Activated CD4-positive, alpha-beta T cell treated with anti-CD3 and anti-CD28 coated beads, Interleukin-2, amount 10 ng/mL, durations not matched to agents 24 days and 14 days (primary cell): ENCODE measurements around the gene SLC4A3. TPM values are rescaled to one million over a fixed set of nuclear protein-coding genes. Genes with fewer than 3 reads are reported as not detected.

Experiments
- DNase-seq: peaks from one replicate; pipeline ENCODE4 v3.0.0; 2022
- H3K27ac Mint-ChIP-seq: one replicate; pipeline ENCODE4 v1.8.0; 2022; ENCODE audit warnings: mild to moderate bottlenecking, mixed read lengths
- H3K27me3 Mint-ChIP-seq: one replicate; pipeline ENCODE4 v1.8.0; 2022; ENCODE audit warnings: mixed read lengths
- H3K36me3 Mint-ChIP-seq: one replicate; pipeline ENCODE4 v1.8.0; 2022; ENCODE audit warnings: low read depth, mild to moderate bottlenecking, mixed read lengths
- H3K4me1 Mint-ChIP-seq: one replicate; pipeline ENCODE4 v1.8.0; 2021; ENCODE audit warnings: mixed read lengths
- H3K4me3 Mint-ChIP-seq: one replicate; pipeline ENCODE4 v1.8.0; 2022; ENCODE audit warnings: mild to moderate bottlenecking, moderate library complexity, mixed read lengths
- H3K9me3 Mint-ChIP-seq: one replicate; pipeline ENCODE4 v1.8.0; 2021; ENCODE audit warnings: mixed read lengths
- intact Hi-C: fragments of 100-400 bp; cut with micrococcal nuclease; formaldehyde crosslinking; loops from one replicate; pipeline ENCODE4 v1.15.1; 2023
- total RNA-seq: library from RNA; stranded (reverse); gene quantifications from 2 replicates; pipeline ENCODE4 v1.2.3, GENCODE V29; 2022

The SLC4A3 gene
- total RNA-seq, 1 donor from 2014 or later: 0.12 TPM

DNA sequence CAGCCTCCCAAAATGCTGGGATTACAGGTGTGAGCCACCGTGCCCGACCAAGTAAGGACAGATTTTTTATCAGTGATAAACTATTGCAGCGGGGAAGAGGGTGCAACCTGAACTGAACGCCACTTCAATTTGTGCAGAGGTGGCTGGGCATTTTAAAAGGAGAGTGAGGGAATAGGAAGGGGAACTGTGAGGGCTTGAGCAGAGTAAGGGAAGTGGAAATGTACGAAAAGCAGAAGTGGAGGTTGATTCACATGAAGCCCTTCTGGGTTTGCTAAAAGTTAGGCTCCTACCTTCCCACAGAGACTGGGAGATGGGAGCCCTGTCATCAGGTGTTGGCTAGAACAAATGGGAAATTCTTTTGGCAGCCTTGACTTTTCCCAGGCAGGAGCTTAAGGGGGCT, 23.7 kb upstream of the SLC4A3 start:
- intact Hi-C loops: no loop called here
- Mint-ChIP-seq H3K27me3 (no peaks in the 10 kb centered on the region), H3K4me3 (no peak overlapping the region), H3K4me1 (peaks cover 7% of the 10 kb centered on the region), H3K27ac (no peak overlapping the region), H3K9me3 (no peaks in the 10 kb centered on the region), H3K36me3 (peaks cover 34% of the 10 kb centered on the region)
- DNase-seq: no peak

GRCh38 chr2:219605607-219605954, 21.8 kb upstream of the SLC4A3 start:
- Mint-ChIP-seq H3K36me3 (peaks cover 33% of the 10 kb centered on the region), H3K4me1 (peaks cover 2% of the 10 kb centered on the region), H3K27ac (no peak overlapping the region), H3K4me3 (no peak overlapping the region), H3K9me3 (no peaks in the 10 kb centered on the region), H3K27me3 (no peaks in the 10 kb centered on the region)
- intact Hi-C loops: no loop called here
- no peak for DNase-seq

GRCh38 chr2:219607931-219608330, 19.5 kb upstream of the SLC4A3 start:
- intact Hi-C loops: no loop called here
- H3K4me1 Mint-ChIP-seq: peaks cover 5% of the 10 kb centered on the region
- H3K27me3 Mint-ChIP-seq: no peaks in the 10 kb centered on the region
- H3K27ac Mint-ChIP-seq: no peak overlapping the region
- H3K36me3 Mint-ChIP-seq: peaks cover 23% of the 10 kb centered on the region
- DNase-seq: no peak
- no peaks in the 10 kb centered on the region for H3K9me3 Mint-ChIP-seq
- H3K4me3 Mint-ChIP-seq: no peak overlapping the region

GRCh38 chr2:219608399-219608964, 18.9 kb upstream of the SLC4A3 start:
- no peak for DNase-seq
- intact Hi-C loops: no loop called here
- Mint-ChIP-seq H3K9me3 (no peaks in the 10 kb centered on the region), H3K4me1 (peaks cover 5% of the 10 kb centered on the region), H3K27ac (no peak overlapping the region), H3K4me3 (no peak overlapping the region), H3K27me3 (no peaks in the 10 kb centered on the region), H3K36me3 (peaks cover 23% of the 10 kb centered on the region)

DNA sequence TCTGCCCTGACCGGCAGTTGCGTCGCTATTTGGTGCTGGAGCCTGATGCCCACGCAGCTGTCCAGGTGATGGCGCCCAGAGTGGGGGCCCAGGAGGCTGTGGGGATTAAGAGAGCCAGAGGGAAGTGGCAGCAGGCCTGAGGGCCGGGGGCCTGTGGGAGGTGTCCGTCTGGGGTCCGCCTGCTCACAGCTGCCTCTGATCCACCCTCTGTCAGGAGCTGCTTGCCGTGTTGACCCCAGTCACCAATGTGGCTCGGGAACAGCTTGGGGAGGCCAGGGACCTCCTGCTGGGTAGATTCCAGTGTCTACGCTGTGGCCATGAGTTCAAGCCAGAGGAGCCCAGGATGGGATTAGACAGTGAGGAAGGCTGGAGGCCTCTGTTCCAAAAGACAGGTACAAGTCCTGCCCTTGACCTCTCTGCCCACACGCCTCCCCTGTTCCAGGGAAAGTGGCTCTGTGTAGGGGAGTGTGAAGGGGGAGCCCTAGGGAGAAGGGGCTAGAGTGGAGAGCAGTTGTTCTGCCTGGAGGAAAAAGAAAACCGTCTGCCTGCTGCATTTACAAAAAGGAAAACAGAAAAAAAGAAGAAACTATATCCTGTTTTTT, 18.2 kb upstream of the SLC4A3 start:
- peaks cover 5% of the 10 kb centered on the region for H3K4me1 Mint-ChIP-seq
- intact Hi-C loops: no loop called here
- no peaks in the 10 kb centered on the region for H3K9me3 Mint-ChIP-seq
- no peak overlapping the region for H3K27ac Mint-ChIP-seq
- no peak overlapping the region for H3K4me3 Mint-ChIP-seq
- DNase-seq: no peak
- peaks cover 19% of the 10 kb centered on the region for H3K36me3 Mint-ChIP-seq
- H3K27me3 Mint-ChIP-seq: no peaks in the 10 kb centered on the region

GRCh38 chr2:219611306-219611705, 16.1 kb upstream of the SLC4A3 start:
- Mint-ChIP-seq H3K27ac (no peak overlapping the region), H3K27me3 (no peaks in the 10 kb centered on the region), H3K9me3 (no peaks in the 10 kb centered on the region), H3K4me1 (peaks cover 5% of the 10 kb centered on the region), H3K4me3 (no peak overlapping the region), H3K36me3 (peaks cover 22% of the 10 kb centered on the region)
- intact Hi-C loops: no loop called here
- DNase-seq: no peak

GRCh38 chr2:219611866-219612576, 15.4 kb upstream of the SLC4A3 start:
- Mint-ChIP-seq H3K27me3 (no peaks in the 10 kb centered on the region), H3K9me3 (no peaks in the 10 kb centered on the region), H3K27ac (no peak overlapping the region), H3K4me1 (peaks cover 5% of the 10 kb centered on the region), H3K36me3 (peaks cover 22% of the 10 kb centered on the region), H3K4me3 (no peak overlapping the region)
- no peak for DNase-seq
- intact Hi-C loops: no loop called here

GRCh38 chr2:219612577-219613286, 14.7 kb upstream of the SLC4A3 start:
- peaks cover 5% of the 10 kb centered on the region for H3K4me1 Mint-ChIP-seq
- H3K9me3 Mint-ChIP-seq: no peaks in the 10 kb centered on the region
- DNase-seq: no peak
- no peaks in the 10 kb centered on the region for H3K27me3 Mint-ChIP-seq
- intact Hi-C loops: no loop called here
- no peak overlapping the region for H3K27ac Mint-ChIP-seq
- H3K4me3 Mint-ChIP-seq: no peak overlapping the region
- peaks cover 17% of the 10 kb centered on the region for H3K36me3 Mint-ChIP-seq

- intact Hi-C loops: no loop called here
- H3K4me1 Mint-ChIP-seq: peaks cover 5% of the 10 kb centered on the region
- no peak for DNase-seq
- no peak overlapping the region for H3K27ac Mint-ChIP-seq
- H3K36me3 Mint-ChIP-seq: peaks cover 14% of the 10 kb centered on the region
- H3K9me3 Mint-ChIP-seq: no peaks in the 10 kb centered on the region
- H3K4me3 Mint-ChIP-seq: no peak overlapping the region
- no peaks in the 10 kb centered on the region for H3K27me3 Mint-ChIP-seq
Observed at GRCh38 chr2:219613461-219614070, 13.9 kb upstream of the SLC4A3 start.

DNA sequence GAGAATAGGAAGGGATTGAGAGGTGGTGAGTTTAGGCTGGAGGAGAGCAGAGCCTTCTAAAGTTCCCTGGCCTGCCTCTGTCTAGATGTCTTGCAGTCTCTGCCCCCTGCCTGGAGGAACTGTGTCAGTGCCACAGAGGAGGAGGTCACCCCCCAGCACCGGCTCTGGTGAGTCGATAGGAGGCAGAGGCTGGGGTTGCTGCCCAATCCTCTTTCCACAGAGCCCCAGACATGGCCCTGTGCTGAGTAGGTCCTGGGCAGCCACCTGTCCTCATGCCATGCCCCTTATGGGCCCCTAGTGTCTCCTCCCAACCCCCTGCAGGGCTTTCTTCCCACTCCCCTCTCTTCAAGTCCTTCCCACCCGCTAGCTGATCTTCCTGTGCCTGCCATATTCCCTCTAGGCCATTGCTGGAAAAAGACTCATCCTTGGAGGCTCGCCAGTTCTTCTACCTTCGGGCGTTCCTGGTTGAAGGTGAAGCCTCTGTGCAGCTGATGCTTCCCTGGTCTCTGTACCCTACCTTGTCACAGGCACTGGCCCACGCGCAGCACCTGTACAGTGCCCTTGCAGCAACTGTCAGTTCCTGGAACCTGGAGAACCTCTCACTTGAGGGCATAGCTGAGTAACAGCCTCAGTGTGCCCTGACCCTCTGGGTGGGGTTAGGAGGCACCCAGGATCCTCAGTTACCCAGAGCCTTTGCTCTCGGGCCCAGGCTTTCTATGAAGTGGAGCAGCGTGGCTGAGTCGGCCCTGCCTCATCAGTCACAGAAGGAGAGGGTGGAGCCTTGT, 13.2 kb upstream of the SLC4A3 start:
- intact Hi-C loops: no loop called here
- H3K27ac Mint-ChIP-seq: no peak overlapping the region
- H3K36me3 Mint-ChIP-seq: peaks cover 14% of the 10 kb centered on the region
- H3K4me3 Mint-ChIP-seq: no peak overlapping the region
- H3K4me1 Mint-ChIP-seq: peaks cover 5% of the 10 kb centered on the region
- H3K27me3 Mint-ChIP-seq: no peaks in the 10 kb centered on the region
- DNase-seq: no peak
- no peaks in the 10 kb centered on the region for H3K9me3 Mint-ChIP-seq

GRCh38 chr2:219615036-219615435, 12.4 kb upstream of the SLC4A3 start:
- Mint-ChIP-seq H3K27ac (no peak overlapping the region), H3K9me3 (no peaks in the 10 kb centered on the region), H3K36me3 (peaks cover 14% of the 10 kb centered on the region), H3K4me1 (peaks cover 5% of the 10 kb centered on the region), H3K27me3 (no peaks in the 10 kb centered on the region), H3K4me3 (no peak overlapping the region)
- no peak for DNase-seq
- intact Hi-C loops: no loop called here

GRCh38 chr2:219615894-219616293, 11.5 kb upstream of the SLC4A3 start:
- no peak for DNase-seq
- no peak overlapping the region for H3K27ac Mint-ChIP-seq
- intact Hi-C loops: no loop called here
- H3K36me3 Mint-ChIP-seq: peaks cover 14% of the 10 kb centered on the region
- H3K9me3 Mint-ChIP-seq: no peaks in the 10 kb centered on the region
- peaks cover 5% of the 10 kb centered on the region for H3K4me1 Mint-ChIP-seq
- H3K4me3 Mint-ChIP-seq: no peak overlapping the region
- no peaks in the 10 kb centered on the region for H3K27me3 Mint-ChIP-seq

- DNase-seq: no peak
- Mint-ChIP-seq H3K27me3 (peaks cover 2% of the 10 kb centered on the region), H3K27ac (no peak overlapping the region), H3K36me3 (peaks cover 11% of the 10 kb centered on the region), H3K4me1 (peaks cover 5% of the 10 kb centered on the region), H3K9me3 (no peaks in the 10 kb centered on the region), H3K4me3 (no peak overlapping the region)
- intact Hi-C loops: no loop called here
Observed at GRCh38 chr2:219616550-219616949, 10.9 kb upstream of the SLC4A3 start.
